Measurements from ENCODE around the gene FMN2. TPM values are rescaled to one million over a fixed set of nuclear protein-coding genes. Genes with fewer than 3 reads are reported as not detected.

Gene FMN2
- total RNA-seq, 1 donor from 2014 or later: under 0.01 TPM

DNA sequence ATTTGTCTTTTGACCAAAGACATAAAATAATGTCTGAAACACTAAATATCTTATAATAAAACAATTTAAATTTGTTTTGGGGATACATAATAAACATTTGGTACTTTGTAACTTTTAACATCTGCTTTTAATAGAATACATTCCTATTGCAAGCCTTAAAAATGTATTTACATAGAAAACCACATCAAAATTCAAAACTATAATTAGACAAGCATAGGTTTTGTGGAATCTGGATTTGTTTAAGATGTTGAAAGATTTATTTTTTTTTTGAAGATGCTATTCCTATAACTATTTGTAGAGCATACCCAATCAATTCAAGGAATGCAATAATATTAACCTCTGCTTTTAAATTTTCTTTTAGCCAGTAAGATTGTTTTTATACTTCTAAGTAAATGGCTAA lies 125.7 kb downstream of the FMN2 start:
- FAIRE-seq (no peak), DNase-seq (ENCODE audit: low read depth) (no peak)
- no peak for TF ChIP-seq CTCF (IDR thresholded peaks at IDR 0.05; ENCODE audit: insufficient read depth, low read length, severe bottlenecking)
- H3K36me3 ChIP-seq (ENCODE audit: control insufficient read depth, insufficient read depth, low read length): no peaks in the 10 kb centered on the region
- no peaks in the 10 kb centered on the region for H3K27me3 ChIP-seq (ENCODE audit: control insufficient read depth, insufficient read depth, low read length)
- H3K4me3 ChIP-seq (ENCODE audit: low read depth, low read length): no peak overlapping the region

- FAIRE-seq (no peak), DNase-seq (ENCODE audit: low read depth) (no peak)
- Histone ChIP-seq H3K36me3 (ENCODE audit: control insufficient read depth, insufficient read depth, low read length) (no peaks in the 10 kb centered on the region), H3K4me3 (ENCODE audit: low read depth, low read length) (no peak overlapping the region), H3K27me3 (ENCODE audit: control insufficient read depth, insufficient read depth, low read length) (no peaks in the 10 kb centered on the region)
- no peak for TF ChIP-seq CTCF (IDR thresholded peaks at IDR 0.05; ENCODE audit: insufficient read depth, low read length, severe bottlenecking)
Observed at GRCh38 chr1:240219104-240219503, 127.4 kb downstream of the FMN2 start.

GRCh38 chr1:240226102-240226501 lies 134.4 kb downstream of the FMN2 start:
- no peak for FAIRE-seq
- no peak overlapping the region for H3K4me3 ChIP-seq (ENCODE audit: low read depth, low read length)
- DNase-seq (ENCODE audit: low read depth): no peak
- no peaks in the 10 kb centered on the region for H3K27me3 ChIP-seq (ENCODE audit: control insufficient read depth, insufficient read depth, low read length)
- TF ChIP-seq CTCF (IDR thresholded peaks at IDR 0.05; ENCODE audit: insufficient read depth, low read length, severe bottlenecking): no peak
- no peaks in the 10 kb centered on the region for H3K36me3 ChIP-seq (ENCODE audit: control insufficient read depth, insufficient read depth, low read length)

DNA sequence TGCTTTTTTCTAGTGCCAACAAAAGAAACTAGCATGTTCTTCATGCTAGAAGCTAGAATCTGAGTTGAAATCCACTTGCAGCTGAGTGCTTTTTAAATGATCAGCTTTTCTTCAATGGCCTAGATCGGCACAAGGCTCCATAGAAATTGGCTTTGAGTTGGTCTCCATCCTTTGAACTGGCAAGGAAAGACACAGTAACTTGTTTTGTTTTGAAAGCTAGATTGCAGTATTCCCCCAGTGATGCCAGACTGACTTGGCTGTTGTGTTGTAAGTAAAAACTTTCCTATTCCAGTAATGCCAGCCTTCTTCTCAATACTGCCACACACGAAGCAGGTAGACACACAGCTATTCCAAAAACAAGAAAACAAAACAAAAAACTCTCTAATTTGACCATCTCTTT lies 139.1 kb downstream of the FMN2 start:
- FAIRE-seq: no peak
- no peaks in the 10 kb centered on the region for H3K27me3 ChIP-seq (ENCODE audit: control insufficient read depth, insufficient read depth, low read length)
- no peak for DNase-seq (ENCODE audit: low read depth)
- no peaks in the 10 kb centered on the region for H3K36me3 ChIP-seq (ENCODE audit: control insufficient read depth, insufficient read depth, low read length)
- no peak overlapping the region for H3K4me3 ChIP-seq (ENCODE audit: low read depth, low read length)
- TF ChIP-seq CTCF (IDR thresholded peaks at IDR 0.05; ENCODE audit: insufficient read depth, low read length, severe bottlenecking): no peak

DNA sequence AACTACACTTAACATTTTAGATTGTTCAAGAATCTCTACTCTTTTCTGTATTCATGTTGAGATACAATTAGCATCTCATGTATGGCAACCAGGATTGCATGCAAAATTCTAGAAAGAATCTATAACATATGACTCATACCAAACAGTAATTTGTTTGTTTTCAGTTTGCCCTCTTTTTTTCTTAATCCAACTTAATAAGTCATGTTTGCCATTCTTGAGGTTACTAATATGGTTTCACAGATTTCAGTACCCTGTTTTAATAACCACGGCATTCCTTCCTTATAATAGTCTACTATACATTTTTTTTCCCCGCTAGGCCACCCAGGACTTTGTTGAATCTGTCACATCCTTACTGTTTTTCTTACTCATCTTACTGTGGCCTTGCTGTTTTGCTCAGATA lies 140.8 kb downstream of the FMN2 start:
- no peak for FAIRE-seq
- peak; percentile 11 for DNase-seq (ENCODE audit: low read depth)

More for the DNA sequence above, 140.8 kb downstream of the FMN2 start:
- Histone ChIP-seq H3K27me3 (ENCODE audit: control insufficient read depth, insufficient read depth, low read length) (no peaks in the 10 kb centered on the region), H3K36me3 (ENCODE audit: control insufficient read depth, insufficient read depth, low read length) (no peaks in the 10 kb centered on the region), H3K4me3 (ENCODE audit: low read depth, low read length) (no peak overlapping the region)
- TF ChIP-seq CTCF (IDR thresholded peaks at IDR 0.05; ENCODE audit: insufficient read depth, low read length, severe bottlenecking): no peak

All from bronchial epithelial cell (primary cell).